ENCODE data around the gene SMLR1. TPM values are rescaled to one million over a fixed set of nuclear protein-coding genes. Genes with fewer than 3 reads are reported as not detected.

Gene SMLR1
- total RNA-seq, 1 donor from 2014 or later = not detected

DNA sequence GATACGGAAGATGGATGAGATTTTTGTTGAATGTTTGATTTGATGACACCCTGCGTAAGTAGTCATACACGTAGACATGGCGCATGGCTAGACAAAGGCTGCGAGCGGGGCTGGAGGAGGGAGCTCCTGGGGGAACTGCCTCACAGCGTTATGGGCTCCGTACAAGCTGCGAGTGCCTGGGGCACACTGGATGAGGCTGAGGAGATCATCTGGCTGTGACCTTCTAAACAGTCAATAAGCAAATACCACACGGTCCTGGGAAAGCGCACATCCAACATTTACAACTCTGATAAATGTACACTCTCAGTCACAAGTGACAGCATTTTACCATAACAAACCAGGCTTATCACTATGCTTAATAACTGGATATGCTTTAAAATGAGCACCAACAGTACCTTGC is 37.1 kb downstream of the SMLR1 start:
- H3K4me3 ChIP-seq (ENCODE audit: low read length in 3 of 3) = no peak overlapping the region
- H3K9ac ChIP-seq (ENCODE audit: low read depth in 1 of 3, low read length in 3 of 3) = no peak overlapping the region
- peaks cover 0 to 20% (median 0%) of the 10 kb centered on the region in 3 donors for H3K36me3 ChIP-seq (ENCODE audit: control insufficient read depth in 3 of 3, insufficient read depth in 3 of 3, low read length in 3 of 3)

DNA sequence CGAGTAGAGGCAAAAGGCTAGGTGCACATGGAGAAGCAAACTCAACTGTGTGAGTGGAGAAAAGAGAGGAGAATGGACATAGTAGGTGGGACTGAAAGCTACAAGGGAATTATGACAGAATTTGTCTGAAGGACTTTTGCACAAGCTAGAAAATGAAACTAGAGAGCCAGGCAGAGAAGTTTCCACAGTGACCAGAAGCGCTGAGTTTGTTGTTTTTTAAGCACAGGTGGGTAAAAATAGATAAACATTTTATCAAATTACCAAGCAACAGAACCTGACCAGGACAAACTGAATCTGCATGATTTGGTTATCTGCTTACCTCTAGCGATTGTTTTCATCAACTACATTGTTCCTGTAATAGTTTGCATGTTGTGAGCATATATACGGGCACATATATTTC is 38.6 kb downstream of the SMLR1 start:
- H3K4me3 ChIP-seq (ENCODE audit: low read length in 3 of 3) = no peak overlapping the region
- peaks cover 0 to 20% (median 0%) of the 10 kb centered on the region in 3 donors for H3K36me3 ChIP-seq (ENCODE audit: control insufficient read depth in 3 of 3, insufficient read depth in 3 of 3, low read length in 3 of 3)
- H3K9ac ChIP-seq (ENCODE audit: low read depth in 1 of 3, low read length in 3 of 3) = no peak overlapping the region
- H3K27ac ChIP-seq (ENCODE audit: low read depth, low read length) = no peak overlapping the region
- H3K4me1 ChIP-seq (ENCODE audit: control insufficient read depth in 3 of 3, insufficient read depth in 3 of 3, low read length in 3 of 3) = no peaks in the 10 kb centered on the region
- H3K27me3 ChIP-seq (ENCODE audit: control insufficient read depth in 3 of 3, insufficient read depth in 3 of 3, low read length in 3 of 3) = no peaks in the 10 kb centered on the region
- H3K9me3 ChIP-seq (ENCODE audit: control insufficient read depth in 3 of 3, low read length in 3 of 3) = no peaks in the 10 kb centered on the region

More for the DNA sequence above, 37.1 kb downstream of the SMLR1 start:
- Histone ChIP-seq H3K9me3 (ENCODE audit: control insufficient read depth in 3 of 3, low read length in 3 of 3) (no peaks in the 10 kb centered on the region), H3K4me1 (ENCODE audit: control insufficient read depth in 3 of 3, insufficient read depth in 3 of 3, low read length in 3 of 3) (no peaks in the 10 kb centered on the region), H3K27ac (ENCODE audit: low read depth, low read length) (no peak overlapping the region), H3K27me3 (ENCODE audit: control insufficient read depth in 3 of 3, insufficient read depth in 3 of 3, low read length in 3 of 3) (no peaks in the 10 kb centered on the region)

DNA sequence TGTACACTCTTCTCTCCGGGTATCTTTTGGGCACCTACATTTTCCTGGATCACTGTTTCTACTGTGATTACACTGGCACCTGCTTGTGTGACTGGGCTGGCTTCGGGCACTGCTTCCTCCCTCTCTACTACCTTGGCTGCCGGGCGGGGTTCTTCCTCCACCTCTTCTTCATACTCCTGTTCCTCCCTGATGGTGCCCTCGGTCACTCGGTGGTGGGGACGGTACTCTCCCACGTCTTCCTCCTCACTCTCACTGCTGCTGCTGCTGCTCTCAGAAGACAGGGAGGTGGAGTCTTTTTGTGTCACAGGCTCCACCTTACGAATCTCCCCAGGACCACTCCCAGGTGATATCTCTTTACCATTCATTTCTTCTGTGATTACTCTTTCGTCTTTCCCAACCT is 42.5 kb downstream of the SMLR1 start:
- Histone ChIP-seq H3K36me3 (ENCODE audit: control insufficient read depth in 3 of 3, insufficient read depth in 3 of 3, low read length in 3 of 3) (peaks cover 0 to 9% (median 0%) of the 10 kb centered on the region in 3 donors), H3K9ac (ENCODE audit: low read depth in 1 of 3, low read length in 3 of 3) (no peak overlapping the region)

DNA sequence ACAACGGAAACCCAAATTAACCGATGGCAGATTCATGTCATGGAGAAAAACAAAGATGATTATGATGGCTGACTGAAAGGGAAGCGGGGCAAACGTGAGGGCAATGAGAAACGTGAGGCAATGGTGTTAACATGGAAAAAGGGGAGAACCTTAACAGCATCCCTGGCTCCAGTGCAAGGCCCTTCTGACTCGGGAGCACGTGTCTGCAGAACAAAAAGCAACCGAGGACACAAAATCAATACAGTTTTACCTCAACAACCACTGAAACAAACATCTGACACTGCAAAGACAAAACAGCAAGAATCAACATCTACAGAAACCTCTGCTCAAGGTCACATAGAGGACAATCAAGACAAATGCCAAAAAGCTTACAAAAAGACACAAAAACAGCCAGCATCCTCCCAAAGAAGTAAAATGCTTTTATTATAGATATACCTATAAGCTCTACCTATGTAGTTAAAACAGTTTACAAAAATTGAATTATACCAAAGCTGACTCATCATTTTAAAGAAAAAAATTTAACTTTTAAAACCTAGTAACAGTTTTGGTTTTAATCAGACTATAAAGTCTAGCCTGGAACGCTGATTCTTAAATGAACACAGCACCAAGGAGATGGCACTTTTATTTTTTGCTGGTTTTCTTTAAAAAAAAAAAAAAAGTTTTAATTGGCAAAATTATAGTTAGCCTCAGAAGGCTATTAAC is 43.1 kb downstream of the SMLR1 start:
- Histone ChIP-seq H3K9me3 (ENCODE audit: control insufficient read depth in 3 of 3, low read length in 3 of 3) (no peaks in the 10 kb centered on the region), H3K27me3 (ENCODE audit: control insufficient read depth in 3 of 3, insufficient read depth in 3 of 3, low read length in 3 of 3) (no peaks in the 10 kb centered on the region), H3K9ac (ENCODE audit: low read depth in 1 of 3, low read length in 3 of 3) (no peak overlapping the region), H3K4me1 (ENCODE audit: control insufficient read depth in 3 of 3, insufficient read depth in 3 of 3, low read length in 3 of 3) (no peaks in the 10 kb centered on the region), H3K4me3 (ENCODE audit: low read length in 3 of 3) (no peak overlapping the region), H3K27ac (ENCODE audit: low read depth, low read length) (no peak overlapping the region), H3K36me3 (ENCODE audit: control insufficient read depth in 3 of 3, insufficient read depth in 3 of 3, low read length in 3 of 3) (peaks cover 0 to 10% (median 0%) of the 10 kb centered on the region in 3 donors)

More for the DNA sequence above, 42.5 kb downstream of the SMLR1 start:
- Histone ChIP-seq H3K4me1 (ENCODE audit: control insufficient read depth in 3 of 3, insufficient read depth in 3 of 3, low read length in 3 of 3) (no peaks in the 10 kb centered on the region), H3K9me3 (ENCODE audit: control insufficient read depth in 3 of 3, low read length in 3 of 3) (no peaks in the 10 kb centered on the region), H3K4me3 (ENCODE audit: low read length in 3 of 3) (no peak overlapping the region), H3K27me3 (ENCODE audit: control insufficient read depth in 3 of 3, insufficient read depth in 3 of 3, low read length in 3 of 3) (no peaks in the 10 kb centered on the region), H3K27ac (ENCODE audit: low read depth, low read length) (no peak overlapping the region)

- Histone ChIP-seq H3K9me3 (ENCODE audit: control insufficient read depth in 3 of 3, low read length in 3 of 3) (no peaks in the 10 kb centered on the region), H3K36me3 (ENCODE audit: control insufficient read depth in 3 of 3, insufficient read depth in 3 of 3, low read length in 3 of 3) (peaks cover 0 to 4% (median 0%) of the 10 kb centered on the region in 3 donors)
These were observed 45.3 kb downstream of the SMLR1 start for GRCh38 chr6:130872250-130873095.

GRCh38 chr6:130873746-130874145 is 46.5 kb downstream of the SMLR1 start:
- H3K9me3 ChIP-seq (ENCODE audit: control insufficient read depth in 3 of 3, low read length in 3 of 3) = no peaks in the 10 kb centered on the region
- H3K36me3 ChIP-seq (ENCODE audit: control insufficient read depth in 3 of 3, insufficient read depth in 3 of 3, low read length in 3 of 3) = peaks cover 0 to 4% (median 2%) of the 10 kb centered on the region in 3 donors
- H3K4me1 ChIP-seq (ENCODE audit: control insufficient read depth in 3 of 3, insufficient read depth in 3 of 3, low read length in 3 of 3) = no peaks in the 10 kb centered on the region
- no peak overlapping the region for H3K9ac ChIP-seq (ENCODE audit: low read depth in 1 of 3, low read length in 3 of 3)
- no peaks in the 10 kb centered on the region for H3K27me3 ChIP-seq (ENCODE audit: control insufficient read depth in 3 of 3, insufficient read depth in 3 of 3, low read length in 3 of 3)
- no peak overlapping the region for H3K4me3 ChIP-seq (ENCODE audit: low read length in 3 of 3)
- H3K27ac ChIP-seq (ENCODE audit: low read depth, low read length) = no peak overlapping the region

More at GRCh38 chr6:130872250-130873095, 45.3 kb downstream of the SMLR1 start:
- no peak overlapping the region for H3K9ac ChIP-seq (ENCODE audit: low read depth in 1 of 3, low read length in 3 of 3)
- H3K4me1 ChIP-seq (ENCODE audit: control insufficient read depth in 3 of 3, insufficient read depth in 3 of 3, low read length in 3 of 3) = no peaks in the 10 kb centered on the region
- no peaks in the 10 kb centered on the region for H3K27me3 ChIP-seq (ENCODE audit: control insufficient read depth in 3 of 3, insufficient read depth in 3 of 3, low read length in 3 of 3)
- H3K27ac ChIP-seq (ENCODE audit: low read depth, low read length) = no peak overlapping the region
- no peak overlapping the region for H3K4me3 ChIP-seq (ENCODE audit: low read length in 3 of 3)

- peaks cover 0 to 10% (median 2%) of the 10 kb centered on the region in 3 donors for H3K36me3 ChIP-seq (ENCODE audit: control insufficient read depth in 3 of 3, insufficient read depth in 3 of 3, low read length in 3 of 3)
- H3K4me1 ChIP-seq (ENCODE audit: control insufficient read depth in 3 of 3, insufficient read depth in 3 of 3, low read length in 3 of 3) = no peaks in the 10 kb centered on the region
These were observed 52.6 kb downstream of the SMLR1 start for GRCh38 chr6:130879826-130880225.

GRCh38 chr6:130882370-130882769 is 55.2 kb downstream of the SMLR1 start:
- no peaks in the 10 kb centered on the region for H3K4me1 ChIP-seq (ENCODE audit: control insufficient read depth in 3 of 3, insufficient read depth in 3 of 3, low read length in 3 of 3)
- no peaks in the 10 kb centered on the region for H3K9me3 ChIP-seq (ENCODE audit: control insufficient read depth in 3 of 3, low read length in 3 of 3)
- H3K9ac ChIP-seq (ENCODE audit: low read depth in 1 of 3, low read length in 3 of 3) = no peak overlapping the region
- peaks cover 0 to 6% (median 2%) of the 10 kb centered on the region in 3 donors for H3K36me3 ChIP-seq (ENCODE audit: control insufficient read depth in 3 of 3, insufficient read depth in 3 of 3, low read length in 3 of 3)
- no peaks in the 10 kb centered on the region for H3K27me3 ChIP-seq (ENCODE audit: control insufficient read depth in 3 of 3, insufficient read depth in 3 of 3, low read length in 3 of 3)
- H3K4me3 ChIP-seq (ENCODE audit: low read length in 3 of 3) = no peak overlapping the region
- no peak overlapping the region for H3K27ac ChIP-seq (ENCODE audit: low read depth, low read length)

More at GRCh38 chr6:130879826-130880225, 52.6 kb downstream of the SMLR1 start:
- H3K27me3 ChIP-seq (ENCODE audit: control insufficient read depth in 3 of 3, insufficient read depth in 3 of 3, low read length in 3 of 3) = no peaks in the 10 kb centered on the region
- no peaks in the 10 kb centered on the region for H3K9me3 ChIP-seq (ENCODE audit: control insufficient read depth in 3 of 3, low read length in 3 of 3)
- H3K4me3 ChIP-seq (ENCODE audit: low read length in 3 of 3) = no peak overlapping the region
- H3K27ac ChIP-seq (ENCODE audit: low read depth, low read length) = no peak overlapping the region
- H3K9ac ChIP-seq (ENCODE audit: low read depth in 1 of 3, low read length in 3 of 3) = no peak overlapping the region

DNA sequence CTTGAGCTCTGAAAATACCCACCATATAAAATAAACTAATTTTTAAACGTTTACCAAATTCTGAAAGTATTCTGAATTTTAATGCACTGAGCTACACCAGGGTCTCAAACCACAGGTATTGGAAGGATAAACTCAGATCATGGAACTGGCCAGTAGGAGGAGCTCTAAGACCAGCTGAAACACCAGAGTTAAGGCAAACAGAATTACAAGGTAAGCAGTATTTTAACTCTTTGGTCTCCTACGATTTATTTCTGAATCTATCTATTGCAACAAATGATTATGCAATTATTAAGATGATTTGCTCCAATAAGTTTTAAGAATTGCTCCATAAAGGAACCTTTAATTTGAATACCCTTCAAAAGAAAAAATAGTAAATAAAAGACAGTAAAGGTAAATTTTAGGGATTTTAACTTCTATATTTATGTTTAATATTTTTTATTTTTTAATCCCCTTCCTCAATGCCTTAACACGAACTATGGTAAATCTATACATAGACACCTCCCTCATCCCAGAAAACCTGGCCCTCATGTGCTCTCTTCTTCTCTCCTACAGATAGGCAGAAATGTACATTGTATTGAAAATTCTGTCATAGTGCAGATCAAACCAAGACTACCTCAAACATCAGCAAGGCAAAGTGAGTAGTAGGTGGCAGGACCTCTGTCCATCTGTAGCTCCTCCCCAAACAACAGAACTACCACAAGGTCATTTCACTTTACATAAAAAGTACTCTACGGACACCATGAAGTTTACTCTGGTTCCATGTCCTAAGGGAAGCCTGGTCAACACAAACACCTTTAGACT is 58.4 kb downstream of the SMLR1 start:
- Histone ChIP-seq H3K27ac (ENCODE audit: low read depth, low read length) (no peak overlapping the region), H3K9ac (ENCODE audit: low read depth in 1 of 3, low read length in 3 of 3) (no peak overlapping the region), H3K36me3 (ENCODE audit: control insufficient read depth in 3 of 3, insufficient read depth in 3 of 3, low read length in 3 of 3) (peaks cover 0 to 3% (median 0%) of the 10 kb centered on the region in 3 donors), H3K9me3 (ENCODE audit: control insufficient read depth in 3 of 3, low read length in 3 of 3) (no peaks in the 10 kb centered on the region), H3K4me3 (ENCODE audit: low read length in 3 of 3) (no peak overlapping the region), H3K4me1 (ENCODE audit: control insufficient read depth in 3 of 3, insufficient read depth in 3 of 3, low read length in 3 of 3) (no peaks in the 10 kb centered on the region), H3K27me3 (ENCODE audit: control insufficient read depth in 3 of 3, insufficient read depth in 3 of 3, low read length in 3 of 3) (no peaks in the 10 kb centered on the region)

Measured in skeletal muscle tissue (tissue), 4 donors.